ENCODE data around the gene PHACTR3. TPM values are rescaled to one million over a fixed set of nuclear protein-coding genes. Genes with fewer than 3 reads are reported as not detected.

Gene PHACTR3
- total RNA-seq, 1 experiment from 2014 or later: 0.11 TPM

- no peaks in the 10 kb centered on the region for H3K9me3 ChIP-seq
- no peak overlapping the region for H3K4me3 Mint-ChIP-seq (ENCODE audit: unreplicated experiment)
- H3K36me3 ChIP-seq (ENCODE audit: control insufficient read depth, insufficient read depth, low read length): no peaks in the 10 kb centered on the region
- no peak overlapping the region for H3K27ac Mint-ChIP-seq (ENCODE audit: unreplicated experiment)
- ChIA-PET CTCF (interaction anchor here (1.3 kb wide), 1 partner anchor 73 kb away, joined by 5 read pairs; no protein-coding TSS in a partner anchor), POLR2A (no interaction called here)
- no peak overlapping the region for H3K4me3 ChIP-seq (ENCODE audit: low read depth, low read length)
- H3K36me3 Mint-ChIP-seq (ENCODE audit: insufficient read depth, unreplicated experiment): no peaks in the 10 kb centered on the region
- TF ChIP-seq CTCF (IDR thresholded peaks at IDR 0.05; ENCODE audit: insufficient read depth in 1 of 2, low read depth in 1 of 2, low read length in 1 of 2, severe bottlenecking in 1 of 2, unreplicated experiment in 1 of 2): no peak
- H3K27me3 Mint-ChIP-seq (ENCODE audit: insufficient read depth, unreplicated experiment): peaks cover 16% of the 10 kb centered on the region
- H3K4me1 Mint-ChIP-seq (ENCODE audit: low read depth, unreplicated experiment): no peaks in the 10 kb centered on the region
- no peaks in the 10 kb centered on the region for H3K27me3 ChIP-seq (replicated peaks; ENCODE audit: control insufficient read depth, insufficient read depth, low read length)
- BruUV-seq (replicated peaks): no TSS peak
- intact Hi-C loops (cut with micrococcal nuclease; ENCODE audit: unreplicated experiment): no loop called here
- H3K9me3 Mint-ChIP-seq (ENCODE audit: unreplicated experiment): no peaks in the 10 kb centered on the region
- peak in 1 of 2 experiments; percentile 25 for DNase-seq
- no peaks in the 10 kb centered on the region for H3K4me1 ChIP-seq
Measured at GRCh38 chr20:59777331-59777725, 173.0 kb downstream of the PHACTR3 start.

DNA sequence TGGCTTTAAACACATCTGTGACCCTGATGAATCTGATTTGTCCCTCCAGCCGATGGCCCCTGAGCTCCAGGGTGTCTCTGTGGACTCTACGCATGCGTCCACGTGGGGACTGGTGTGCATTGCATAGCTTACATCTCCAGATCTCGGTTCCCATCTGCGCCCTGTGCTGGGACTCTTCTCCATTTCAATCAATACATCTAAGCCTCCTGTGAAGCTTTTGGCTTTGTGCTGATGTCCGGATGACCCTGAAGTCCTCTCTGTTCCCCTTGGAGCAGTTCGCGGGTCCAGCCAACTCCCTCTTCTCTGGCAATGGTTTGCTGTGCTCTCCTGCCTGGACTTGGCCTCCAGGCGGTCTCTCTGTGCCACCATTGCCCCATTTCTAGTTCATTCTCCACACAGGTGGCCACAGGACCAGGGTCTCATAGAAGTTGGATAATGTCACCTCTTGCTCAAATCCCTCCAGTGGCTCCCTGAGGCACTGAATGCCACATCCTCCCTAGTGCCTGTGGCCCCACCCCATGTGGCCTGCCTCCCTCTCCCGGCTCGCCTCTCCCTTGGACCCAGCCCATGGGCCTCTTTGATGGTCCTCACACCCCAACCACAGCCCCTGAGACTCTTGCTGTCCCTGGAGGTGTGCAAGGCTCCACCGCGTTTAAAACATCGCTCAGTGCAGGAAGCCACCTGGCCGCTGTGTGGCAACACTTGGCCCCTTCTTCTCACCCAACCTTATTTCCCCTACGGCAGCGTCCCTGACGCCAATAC, 173.7 kb downstream of the PHACTR3 start:
- ChIA-PET POLR2A (no interaction called here), CTCF (interaction anchor here (1.3 kb wide), 1 partner anchor 72 kb away, joined by 5 read pairs; no protein-coding TSS in a partner anchor)
- TF ChIP-seq CTCF (IDR thresholded peaks at IDR 0.05; ENCODE audit: insufficient read depth in 1 of 2, low read depth in 1 of 2, low read length in 1 of 2, severe bottlenecking in 1 of 2, unreplicated experiment in 1 of 2): no peak
- no peaks in the 10 kb centered on the region for H3K27me3 ChIP-seq (replicated peaks; ENCODE audit: control insufficient read depth, insufficient read depth, low read length)
- Mint-ChIP-seq H3K36me3 (ENCODE audit: insufficient read depth, unreplicated experiment) (no peaks in the 10 kb centered on the region), H3K4me3 (ENCODE audit: unreplicated experiment) (no peak overlapping the region), H3K4me1 (ENCODE audit: low read depth, unreplicated experiment) (no peaks in the 10 kb centered on the region), H3K27me3 (ENCODE audit: insufficient read depth, unreplicated experiment) (peaks cover 13% of the 10 kb centered on the region), H3K27ac (ENCODE audit: unreplicated experiment) (no peak overlapping the region), H3K9me3 (ENCODE audit: unreplicated experiment) (no peaks in the 10 kb centered on the region)
- intact Hi-C loops (cut with micrococcal nuclease; ENCODE audit: unreplicated experiment): no loop called here
- H3K9me3 ChIP-seq: no peaks in the 10 kb centered on the region
- H3K4me3 ChIP-seq (ENCODE audit: low read depth, low read length): no peak overlapping the region
- peak in 1 of 2 experiments; percentile 40 for DNase-seq
- no peaks in the 10 kb centered on the region for H3K4me1 ChIP-seq
- no TSS peak for BruUV-seq (replicated peaks)
- no peaks in the 10 kb centered on the region for H3K36me3 ChIP-seq (ENCODE audit: control insufficient read depth, insufficient read depth, low read length)

DNA sequence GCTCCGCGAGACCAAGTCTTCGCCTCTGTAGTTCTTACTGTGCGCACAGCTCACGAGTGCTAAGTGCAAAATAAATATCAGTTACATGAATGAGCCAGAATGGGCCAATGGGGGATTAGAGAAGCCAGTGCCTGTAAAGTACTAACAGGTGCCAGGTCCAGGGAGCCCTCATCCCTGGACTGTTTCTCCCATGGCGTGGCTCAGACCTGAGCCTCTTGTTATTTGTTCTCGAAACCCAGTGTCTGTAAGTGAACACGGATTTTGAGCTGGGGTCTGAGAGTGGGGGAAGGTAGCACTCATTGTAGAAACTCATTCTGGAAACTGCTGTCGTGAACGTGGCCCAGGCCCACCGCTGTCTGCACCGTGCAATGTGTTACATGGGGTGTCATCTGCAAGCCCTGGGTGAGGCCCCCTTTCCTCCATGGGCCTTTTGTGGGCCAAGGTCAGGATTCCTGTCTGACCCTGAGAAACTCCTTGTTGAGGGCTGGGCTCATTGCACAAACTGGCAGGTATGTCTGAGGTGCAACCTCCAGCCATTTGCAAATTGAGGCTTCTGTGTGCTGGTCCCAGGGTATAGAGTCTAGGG, 174.4 kb downstream of the PHACTR3 start:
- intact Hi-C loops (cut with micrococcal nuclease; ENCODE audit: unreplicated experiment): no loop called here
- CTCF ChIA-PET: no interaction called here

More for the DNA sequence above, 174.4 kb downstream of the PHACTR3 start:
- no peak for TF ChIP-seq CTCF (IDR thresholded peaks at IDR 0.05; ENCODE audit: insufficient read depth in 1 of 2, low read depth in 1 of 2, low read length in 1 of 2, severe bottlenecking in 1 of 2, unreplicated experiment in 1 of 2)
- Mint-ChIP-seq H3K27ac (ENCODE audit: unreplicated experiment) (no peak overlapping the region), H3K4me1 (ENCODE audit: low read depth, unreplicated experiment) (no peaks in the 10 kb centered on the region), H3K36me3 (ENCODE audit: insufficient read depth, unreplicated experiment) (no peaks in the 10 kb centered on the region), H3K27me3 (ENCODE audit: insufficient read depth, unreplicated experiment) (peaks cover 13% of the 10 kb centered on the region), H3K4me3 (ENCODE audit: unreplicated experiment) (no peak overlapping the region), H3K9me3 (ENCODE audit: unreplicated experiment) (no peaks in the 10 kb centered on the region)
- H3K9me3 ChIP-seq: no peaks in the 10 kb centered on the region
- no peaks in the 10 kb centered on the region for H3K27me3 ChIP-seq (replicated peaks; ENCODE audit: control insufficient read depth, insufficient read depth, low read length)
- no peaks in the 10 kb centered on the region for H3K36me3 ChIP-seq (ENCODE audit: control insufficient read depth, insufficient read depth, low read length)
- no peaks in the 10 kb centered on the region for H3K4me1 ChIP-seq
- no peak overlapping the region for H3K4me3 ChIP-seq (ENCODE audit: low read depth, low read length)
- no TSS peak for BruUV-seq (replicated peaks)
- DNase-seq: peak in 1 of 2 experiments; percentile 29
- POLR2A ChIA-PET: no interaction called here
